ENCODE data around the gene ZNF394. TPM values are rescaled to one million over a fixed set of nuclear protein-coding genes. Genes with fewer than 3 reads are reported as not detected.

ZNF394 gene
- total RNA-seq, 4 donors from 2014 or later: 24.6 to 42.2 (median 32.0) TPM

DNA sequence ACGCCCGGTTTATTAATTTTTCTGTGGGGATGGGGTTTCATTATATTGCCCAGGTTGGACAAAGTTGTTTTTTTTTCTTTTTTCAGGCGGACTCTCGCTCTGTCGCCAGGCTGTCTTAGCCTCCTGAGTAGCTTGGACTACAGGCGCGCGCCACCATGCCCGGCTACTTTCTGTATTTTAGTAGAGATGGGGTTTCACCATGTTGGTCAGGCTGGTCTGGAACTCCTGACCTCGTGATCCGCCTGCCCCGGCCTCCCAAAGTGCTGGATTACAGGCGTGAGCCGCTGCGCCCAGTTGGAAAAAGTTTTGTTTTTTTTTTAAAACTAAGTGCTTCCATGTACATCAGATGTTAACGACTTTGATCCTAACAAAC, 542 bp upstream of the ZNF394 start:
- TF ChIP-seq, protein P1, sequence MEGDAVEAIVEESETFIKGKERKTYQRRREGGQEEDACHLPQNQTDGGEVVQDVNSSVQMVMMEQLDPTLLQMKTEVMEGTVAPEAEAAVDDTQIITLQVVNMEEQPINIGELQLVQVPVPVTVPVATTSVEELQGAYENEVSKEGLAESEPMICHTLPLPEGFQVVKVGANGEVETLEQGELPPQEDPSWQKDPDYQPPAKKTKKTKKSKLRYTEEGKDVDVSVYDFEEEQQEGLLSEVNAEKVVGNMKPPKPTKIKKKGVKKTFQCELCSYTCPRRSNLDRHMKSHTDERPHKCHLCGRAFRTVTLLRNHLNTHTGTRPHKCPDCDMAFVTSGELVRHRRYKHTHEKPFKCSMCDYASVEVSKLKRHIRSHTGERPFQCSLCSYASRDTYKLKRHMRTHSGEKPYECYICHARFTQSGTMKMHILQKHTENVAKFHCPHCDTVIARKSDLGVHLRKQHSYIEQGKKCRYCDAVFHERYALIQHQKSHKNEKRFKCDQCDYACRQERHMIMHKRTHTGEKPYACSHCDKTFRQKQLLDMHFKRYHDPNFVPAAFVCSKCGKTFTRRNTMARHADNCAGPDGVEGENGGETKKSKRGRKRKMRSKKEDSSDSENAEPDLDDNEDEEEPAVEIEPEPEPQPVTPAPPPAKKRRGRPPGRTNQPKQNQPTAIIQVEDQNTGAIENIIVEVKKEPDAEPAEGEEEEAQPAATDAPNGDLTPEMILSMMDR (IDR thresholded peaks at IDR 0.05; ENCODE audit: low read depth): no peak

DNA sequence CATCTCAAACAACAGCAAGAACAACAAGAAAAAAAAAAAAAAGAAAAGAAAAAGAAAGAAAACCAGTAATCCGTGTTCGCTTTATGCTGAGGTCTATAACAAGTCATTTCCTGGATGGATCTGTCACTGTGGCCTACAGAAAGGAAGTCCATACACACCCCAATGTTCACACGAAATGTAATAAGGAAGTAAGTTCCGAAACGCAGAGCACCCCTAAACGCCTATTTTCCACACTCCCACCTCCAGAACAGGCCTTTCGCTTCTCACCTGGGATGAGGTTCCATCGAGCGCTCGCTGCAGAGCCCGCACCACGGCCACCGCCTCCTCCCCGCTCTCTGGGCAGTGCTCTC, 735 bp downstream of the ZNF394 start:
- TF ChIP-seq, protein P1 (IDR thresholded peaks at IDR 0.05; ENCODE audit: low read depth): no peak

DNA sequence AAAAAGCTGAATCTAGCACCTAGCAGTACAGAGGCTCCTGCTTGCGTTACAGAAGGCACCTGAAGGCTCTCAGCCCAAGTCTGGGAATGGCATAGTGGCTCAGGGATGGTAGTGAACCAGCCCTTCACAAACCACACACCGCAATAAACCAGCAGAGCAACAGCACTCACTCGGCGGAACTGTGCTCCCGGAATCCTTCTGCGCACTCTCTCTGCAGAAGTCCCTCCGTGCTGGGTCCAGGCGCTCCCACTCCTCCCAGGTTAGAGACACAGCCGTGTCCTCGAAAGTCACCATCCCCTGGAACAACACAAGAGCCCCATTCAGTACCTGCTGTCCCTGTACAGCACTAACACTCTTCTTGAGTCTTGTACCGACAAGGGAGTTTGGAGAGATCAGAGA, 1.5 kb downstream of the ZNF394 start:
- TF ChIP-seq, protein P1 (IDR thresholded peaks at IDR 0.05; ENCODE audit: low read depth): no peak

DNA sequence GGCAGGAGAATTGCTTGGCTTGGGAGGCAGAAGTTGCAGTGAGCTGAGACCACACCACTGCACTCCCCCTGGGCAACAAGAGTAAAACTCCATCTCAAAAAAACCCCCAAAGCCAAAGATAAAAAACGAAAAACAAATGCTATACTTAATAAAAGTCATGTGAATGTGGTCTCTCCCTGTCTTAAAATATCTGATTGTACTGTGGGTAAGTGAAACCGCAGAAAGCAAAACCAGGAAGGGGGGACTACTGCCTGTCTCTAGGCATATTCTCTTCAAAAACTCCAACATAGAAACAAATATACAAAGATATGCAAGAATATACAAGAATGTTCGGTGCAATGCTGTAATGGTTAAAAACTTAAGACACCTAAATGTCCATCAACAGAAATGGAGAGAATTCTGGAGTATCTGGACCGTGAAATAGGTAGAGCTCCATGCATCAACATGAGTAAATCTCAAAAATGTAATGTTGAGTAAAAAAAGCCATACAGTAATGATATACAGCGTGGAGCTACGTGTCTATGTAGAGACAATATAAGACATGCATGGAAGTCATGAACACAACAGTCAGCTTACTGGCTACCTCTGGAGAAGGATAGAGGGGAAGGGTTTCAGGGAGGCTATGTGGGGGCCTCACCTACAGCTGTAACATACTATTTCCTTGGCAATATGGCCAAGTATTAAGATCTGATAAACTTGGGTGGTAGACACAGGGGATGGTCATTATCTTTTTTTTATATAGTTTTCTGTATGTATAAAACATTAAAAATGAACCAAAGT, 2.1 kb downstream of the ZNF394 start:
- TF ChIP-seq, protein P1 (IDR thresholded peaks at IDR 0.05; ENCODE audit: low read depth): no peak

DNA sequence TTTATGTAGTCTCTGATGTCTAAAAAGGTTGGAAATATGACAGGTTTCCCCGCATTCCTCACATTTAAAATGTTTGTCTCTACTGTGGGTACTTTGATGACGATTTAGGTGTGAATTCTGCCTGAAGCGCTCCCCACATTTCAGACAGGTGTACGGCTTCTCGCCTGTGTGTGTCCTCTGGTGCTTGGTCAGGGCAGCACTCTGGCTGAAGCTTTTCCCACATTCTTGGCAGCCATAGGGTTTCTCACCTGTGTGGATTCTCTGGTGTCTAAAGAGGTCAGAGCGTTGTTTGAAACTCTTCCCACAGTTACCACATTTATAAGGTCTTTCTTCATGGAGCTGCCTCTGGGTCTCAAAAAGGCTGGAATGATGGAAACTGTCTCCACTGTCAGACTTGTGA, 6.3 kb downstream of the ZNF394 start:
- TF ChIP-seq, protein P1 (IDR thresholded peaks at IDR 0.05; ENCODE audit: low read depth): no peak

DNA sequence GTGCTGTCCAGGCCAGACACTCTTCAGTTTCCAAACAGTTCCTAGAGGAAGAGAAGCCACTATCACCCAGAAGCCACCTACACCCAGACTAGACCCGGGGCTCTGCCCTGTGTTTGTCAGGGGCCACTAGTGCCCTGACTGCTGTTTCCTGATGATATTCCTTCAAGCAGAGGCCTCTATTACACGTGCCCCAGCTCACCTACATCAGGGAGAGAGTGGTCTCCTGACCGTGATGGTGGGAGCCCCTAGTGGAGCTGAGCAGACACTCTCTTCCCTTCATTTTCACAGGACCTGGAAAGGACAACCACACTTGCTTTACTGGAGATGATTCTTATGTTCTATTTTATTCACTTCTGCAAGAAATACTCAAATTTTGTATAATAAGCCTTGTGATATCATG, 9.2 kb downstream of the ZNF394 start:
- TF ChIP-seq, protein P1 (IDR thresholded peaks at IDR 0.05; ENCODE audit: low read depth): no peak

DNA sequence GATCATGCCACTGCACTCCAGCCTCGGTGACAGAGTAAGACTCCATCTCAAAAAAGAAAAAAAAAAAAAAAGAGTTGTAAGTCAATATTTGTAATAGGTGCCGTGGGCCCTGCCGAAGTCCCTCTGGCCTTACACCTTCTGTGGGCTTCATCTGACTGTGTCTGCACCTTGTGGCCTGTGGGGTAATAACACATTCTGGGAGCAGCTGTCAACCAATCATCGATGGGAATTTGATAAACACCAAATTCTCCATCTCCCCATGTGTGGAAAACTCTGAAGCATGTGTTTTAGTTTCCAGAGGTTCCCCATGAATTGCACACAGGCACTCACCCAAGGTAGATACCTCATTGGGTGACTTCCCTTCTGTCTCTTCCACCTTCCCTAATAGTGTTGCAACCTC, 10.8 kb downstream of the ZNF394 start:
- TF ChIP-seq, protein P1 (IDR thresholded peaks at IDR 0.05; ENCODE audit: low read depth): no peak
